Tibial nerve (tissue), 4 donors: Measurements from ENCODE around the gene LIN37. TPM values are rescaled to one million over a fixed set of nuclear protein-coding genes. Genes with fewer than 3 reads are reported as not detected.

Source experiments
- DNase-seq, 2 donors: peaks; one replicate each; pipeline ENCODE4 v3.0.0-alpha.2; 2019; ENCODE audit warnings: low spot score in 2 of 2
- H3K27ac ChIP-seq, 4 donors: fragments of 200-600 bp; sonication (generic) in 3 of 4; one replicate each; pipeline ENCODE4 v1.5.1; 2017 to 2019; ENCODE audit warnings: mild to moderate bottlenecking in 1 of 4
- H3K27me3 ChIP-seq, 2 donors: fragments of 200-600 bp; sonication (generic) in 1 of 2; one replicate each; pipeline versions ENCODE4 v1.5.1 to v1.6.0; 2017 to 2019
- H3K36me3 ChIP-seq, 3 donors: fragments of 200-600 bp; sonication (generic); one replicate each; pipeline ENCODE4 v1.5.1; 2018 to 2019
- H3K4me1 ChIP-seq, 4 donors: fragments of 200-600 bp; sonication (generic) in 3 of 4; one replicate each; pipeline ENCODE4 v1.5.1; 2017 to 2019
- H3K4me3 ChIP-seq, 4 donors: fragments of 200-600 bp; sonication (generic) in 3 of 4; one replicate each; pipeline ENCODE4 v1.5.1; 2017 to 2019; ENCODE audit warnings: mild to moderate bottlenecking in 1 of 4, moderate library complexity in 1 of 4
- H3K9me3 ChIP-seq, 4 donors: fragments of 200-600 bp; sonication (generic) in 3 of 4; one replicate each; pipeline ENCODE4 v1.5.1; 2017 to 2019
- CTCF ChIP-seq, 5 experiments: fragments of 200-600 bp in 3 of 5; fragments of 450-650 bp in 2 of 5; sonication (generic) in 3 of 5; IDR thresholded peaks; one replicate each; pipeline ENCODE4 v1.5.1; 2016 to 2019; ENCODE audit warnings: antibody characterized with exemption in 5 of 5, mild to moderate bottlenecking in 3 of 5, moderate library complexity in 2 of 5
- EP300 ChIP-seq, 2 donors: sonication (generic); formaldehyde crosslinking; IDR thresholded peaks; one replicate each; pipeline ENCODE4 v1.6.1; 2017; ENCODE audit warnings: antibody characterized with exemption in 2 of 2, mild to moderate bottlenecking in 1 of 2
- POLR2A ChIP-seq, 2 donors: fragments of 450-650 bp; IDR thresholded peaks; one replicate each; pipeline ENCODE4 v1.6.1; 2017; ENCODE audit warnings: antibody characterized with exemption in 2 of 2, mild to moderate bottlenecking in 2 of 2, moderate library complexity in 2 of 2
- WGBS, 2 donors: methylation state at CpG; one replicate each; pipeline ENCODE4 v1.1.5; 2018; 5-methylcytosine and 5-hydroxymethylcytosine counted together
- total RNA-seq, 4 donors: library from RNA; depleted of rRNA; stranded (reverse); fragments of >200 nt; gene quantifications; one replicate each; pipeline ENCODE4 v1.1.0, GENCODE V29; 2016

LIN37 gene
- total RNA-seq, 4 donors from 2014 or later: 18.1 to 32.7 (median 20.6) TPM

GRCh38 chr19:35733180-35734125, 14.9 kb upstream of the LIN37 start:
- 89% methylated on average over 25 to 30 of the region's 35 CpGs for WGBS, 2 donors
- Histone ChIP-seq H3K27me3 (no peaks in the 10 kb centered on the region), H3K27ac (no peak overlapping the region), H3K36me3 (peaks cover 2 to 100% (median 32%) of the 10 kb centered on the region in 3 donors), H3K9me3 (no peaks in the 10 kb centered on the region), H3K4me1 (no peaks in the 10 kb centered on the region), H3K4me3 (no peak overlapping the region)
- TF ChIP-seq EP300 (IDR thresholded peaks at IDR 0.05) (no peak), POLR2A (IDR thresholded peaks at IDR 0.05) (no peak), CTCF (IDR thresholded peaks at IDR 0.05) (no peak)
- DNase-seq: no peak

DNA sequence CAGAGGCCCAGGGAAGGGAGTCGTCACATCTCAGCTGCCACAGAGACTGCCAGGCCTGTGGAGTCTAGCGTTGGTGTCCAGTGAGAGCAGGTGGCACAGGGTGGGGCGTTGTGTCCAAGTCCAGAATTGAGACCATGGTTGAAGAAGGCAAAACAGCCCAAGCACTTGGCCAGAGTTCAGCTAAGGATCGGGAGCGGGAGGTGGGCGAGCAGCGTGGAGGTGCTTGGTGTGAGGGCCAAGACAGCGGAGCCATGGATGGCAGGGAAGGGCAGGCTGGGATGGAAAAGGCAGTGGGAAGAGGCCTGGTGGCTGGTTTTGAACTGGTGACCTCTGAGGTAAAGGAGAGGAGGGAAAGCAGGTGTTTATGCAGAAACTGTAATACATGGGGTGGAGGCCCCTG, 14.1 kb upstream of the LIN37 start:
- TF ChIP-seq CTCF (IDR thresholded peaks at IDR 0.05) (no peak), POLR2A (IDR thresholded peaks at IDR 0.05) (no peak), EP300 (IDR thresholded peaks at IDR 0.05) (no peak)
- DNase-seq: no peak
- Histone ChIP-seq H3K9me3 (no peaks in the 10 kb centered on the region), H3K4me1 (peaks cover 0 to 2% (median 0%) of the 10 kb centered on the region in 4 donors), H3K4me3 (no peak overlapping the region), H3K27me3 (no peaks in the 10 kb centered on the region), H3K36me3 (peaks cover 3 to 100% (median 25%) of the 10 kb centered on the region in 3 donors), H3K27ac (no peak overlapping the region)
- WGBS, 2 donors: 88 to 90% methylated on average over 8 of the region's 8 CpGs

DNA sequence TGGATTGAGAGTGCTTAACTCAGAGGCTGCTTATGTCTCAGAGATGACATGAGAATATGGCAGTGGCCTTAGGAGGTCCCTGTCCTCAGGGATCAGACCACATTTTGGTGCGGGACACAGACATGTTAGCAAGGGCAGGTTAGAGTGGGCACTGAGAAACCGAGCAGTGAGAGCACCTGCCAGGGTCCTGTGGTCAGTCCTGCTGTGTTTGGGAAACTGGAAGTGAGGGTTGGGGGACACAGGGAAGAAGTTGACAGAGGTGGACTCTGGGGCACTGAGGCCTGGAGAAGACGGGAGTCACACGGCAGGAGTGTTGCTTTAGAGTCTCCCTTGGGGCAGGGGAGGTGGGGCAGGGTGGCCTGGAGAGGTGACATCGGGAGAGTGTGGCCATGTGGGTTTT, 13.5 kb upstream of the LIN37 start:
- Histone ChIP-seq H3K36me3 (peaks cover 3 to 94% (median 22%) of the 10 kb centered on the region in 3 donors), H3K9me3 (no peaks in the 10 kb centered on the region), H3K4me1 (peaks cover 0 to 8% (median 4%) of the 10 kb centered on the region in 4 donors), H3K27me3 (no peaks in the 10 kb centered on the region), H3K27ac (no peak overlapping the region), H3K4me3 (no peak overlapping the region)
- no peak for DNase-seq
- 75 to 82% methylated on average over 5 of the region's 5 CpGs for WGBS, 2 donors
- TF ChIP-seq POLR2A (IDR thresholded peaks at IDR 0.05) (no peak), CTCF (IDR thresholded peaks at IDR 0.05) (no peak), EP300 (IDR thresholded peaks at IDR 0.05) (no peak)

- H3K36me3 ChIP-seq: peaks cover 3 to 71% (median 4%) of the 10 kb centered on the region in 3 donors
- no peak overlapping the region for H3K4me3 ChIP-seq
- H3K9me3 ChIP-seq: no peaks in the 10 kb centered on the region
- no peak for DNase-seq
- TF ChIP-seq EP300 (IDR thresholded peaks at IDR 0.05) (no peak), CTCF (IDR thresholded peaks at IDR 0.05) (no peak), POLR2A (IDR thresholded peaks at IDR 0.05) (no peak)
- H3K27ac ChIP-seq: no peak overlapping the region
- 82 to 85% methylated on average over 21 of the region's 22 CpGs for WGBS, 2 donors
- H3K27me3 ChIP-seq: no peaks in the 10 kb centered on the region
- peaks cover 0 to 22% (median 12%) of the 10 kb centered on the region in 4 donors for H3K4me1 ChIP-seq
Observed at GRCh38 chr19:35736913-35737886, 11.2 kb upstream of the LIN37 start.
